ENCODE results near the gene SPOCK2. TPM values are rescaled to one million over a fixed set of nuclear protein-coding genes. Genes with fewer than 3 reads are reported as not detected.
A peak's percentile ranks its signal among the peaks of the same experiment; 100 is the strongest.

SPOCK2 gene
- total and polyA plus RNA-seq, 10 donors = 12.6 to 64.3 (median 40.5) TPM

- DNase-seq = no peak
- peak overlapping the region in 3 of 8 donors; percentile 76 to 81 (median 79) for H3K27ac ChIP-seq
- WGBS, 5 donors = 91 to 96% (median 93%) methylated on average over 9 of the region's 9 CpGs
- H3K9me3 ChIP-seq = no peaks in the 10 kb centered on the region
- intact Hi-C loops (cut with DNase I; ENCODE audit: low total_unique reads) = no loop called here
- no peaks in the 10 kb centered on the region for H3K27me3 ChIP-seq (replicated peaks in 1 of 7)
- TF ChIP-seq POLR2A (IDR thresholded peaks at IDR 0.05) (no peak), POLR2AphosphoS5 (IDR thresholded peaks at IDR 0.05) (no peak)
- TF ChIP-seq, protein P1, sequence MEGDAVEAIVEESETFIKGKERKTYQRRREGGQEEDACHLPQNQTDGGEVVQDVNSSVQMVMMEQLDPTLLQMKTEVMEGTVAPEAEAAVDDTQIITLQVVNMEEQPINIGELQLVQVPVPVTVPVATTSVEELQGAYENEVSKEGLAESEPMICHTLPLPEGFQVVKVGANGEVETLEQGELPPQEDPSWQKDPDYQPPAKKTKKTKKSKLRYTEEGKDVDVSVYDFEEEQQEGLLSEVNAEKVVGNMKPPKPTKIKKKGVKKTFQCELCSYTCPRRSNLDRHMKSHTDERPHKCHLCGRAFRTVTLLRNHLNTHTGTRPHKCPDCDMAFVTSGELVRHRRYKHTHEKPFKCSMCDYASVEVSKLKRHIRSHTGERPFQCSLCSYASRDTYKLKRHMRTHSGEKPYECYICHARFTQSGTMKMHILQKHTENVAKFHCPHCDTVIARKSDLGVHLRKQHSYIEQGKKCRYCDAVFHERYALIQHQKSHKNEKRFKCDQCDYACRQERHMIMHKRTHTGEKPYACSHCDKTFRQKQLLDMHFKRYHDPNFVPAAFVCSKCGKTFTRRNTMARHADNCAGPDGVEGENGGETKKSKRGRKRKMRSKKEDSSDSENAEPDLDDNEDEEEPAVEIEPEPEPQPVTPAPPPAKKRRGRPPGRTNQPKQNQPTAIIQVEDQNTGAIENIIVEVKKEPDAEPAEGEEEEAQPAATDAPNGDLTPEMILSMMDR (IDR thresholded peaks at IDR 0.05 in 8 of 11, conservative IDR thresholded peaks at IDR 0.05 in 3 of 11) = no peak
- H3K4me1 ChIP-seq = peaks cover 0 to 41% (median 14%) of the 10 kb centered on the region in 6 donors
- peaks cover 0 to 24% (median 0%) of the 10 kb centered on the region in 6 donors for H3K36me3 ChIP-seq
- no peak overlapping the region for H3K4me3 ChIP-seq
These were observed 77.3 kb downstream of the SPOCK2 start for GRCh38 chr10:72011016-72011415.

- TF ChIP-seq POLR2A (IDR thresholded peaks at IDR 0.05) = no peak
- no peak for TF ChIP-seq POLR2AphosphoS5 (IDR thresholded peaks at IDR 0.05)
- TF ChIP-seq, protein P1 (IDR thresholded peaks at IDR 0.05 in 8 of 11, conservative IDR thresholded peaks at IDR 0.05 in 3 of 11) = no peak
- intact Hi-C loops (cut with DNase I; ENCODE audit: low total_unique reads) = no loop called here
- peaks cover 0 to 24% (median 0%) of the 10 kb centered on the region in 6 donors for H3K36me3 ChIP-seq
- peak overlapping the region in 7 of 8 donors; percentile 49 to 81 (median 78) for H3K27ac ChIP-seq
- H3K4me3 ChIP-seq = no peak overlapping the region
- peaks cover 0 to 40% (median 14%) of the 10 kb centered on the region in 6 donors for H3K4me1 ChIP-seq
- 83 to 93% (median 88%) methylated on average over 7 of the region's 7 CpGs for WGBS, 5 donors
- no peak for DNase-seq
- H3K27me3 ChIP-seq (replicated peaks in 1 of 7) = no peaks in the 10 kb centered on the region
- H3K9me3 ChIP-seq = no peaks in the 10 kb centered on the region
These were observed 77.9 kb downstream of the SPOCK2 start for GRCh38 chr10:72010234-72010973.

DNA sequence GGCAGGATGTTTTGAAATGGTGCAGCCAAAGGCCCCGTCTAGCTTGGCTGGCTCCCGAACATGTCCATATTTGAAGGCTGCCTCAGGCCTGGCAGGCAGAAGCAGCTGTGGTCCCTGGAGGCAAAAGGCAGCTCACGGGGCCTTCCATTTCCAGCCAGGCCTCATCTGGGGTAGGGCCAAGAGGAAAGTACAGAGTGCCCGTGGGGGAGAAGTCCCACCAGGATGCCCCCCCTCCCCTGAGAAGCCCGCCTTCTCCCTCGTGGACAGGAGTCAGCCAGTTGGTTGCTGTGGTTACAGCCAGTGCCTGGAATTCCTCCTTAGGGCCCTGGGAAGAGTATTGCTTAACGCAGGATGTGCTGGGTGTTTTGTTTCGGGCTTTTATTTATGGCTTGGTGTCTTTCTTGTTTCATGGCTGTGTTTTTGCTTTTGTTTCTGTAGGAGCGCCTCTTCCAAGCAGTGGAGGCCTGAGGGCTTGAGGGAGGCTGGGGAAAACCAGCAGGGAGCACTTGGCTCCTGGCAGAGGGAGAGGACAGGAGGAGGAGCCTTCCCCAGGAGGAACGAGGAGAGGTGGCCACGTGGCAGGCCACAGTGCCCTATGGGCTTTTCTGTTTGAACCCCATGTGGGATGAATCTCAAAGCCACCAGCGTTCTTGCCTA is 78.8 kb downstream of the SPOCK2 start:
- 45 to 57% (median 53%) methylated on average over 11 to 12 of the region's 12 CpGs for WGBS, 5 donors
- intact Hi-C loops (cut with DNase I; ENCODE audit: low total_unique reads) = no loop called here
- H3K27me3 ChIP-seq (replicated peaks in 1 of 7) = no peaks in the 10 kb centered on the region
- peaks cover 0 to 40% (median 14%) of the 10 kb centered on the region in 6 donors for H3K4me1 ChIP-seq
- H3K4me3 ChIP-seq = no peak overlapping the region
- DNase-seq = peak; percentile 82
- peaks cover 0 to 24% (median 0%) of the 10 kb centered on the region in 6 donors for H3K36me3 ChIP-seq
- H3K27ac ChIP-seq = peak overlapping the region in 7 of 8 donors; percentile 49 to 81 (median 78)
- H3K9me3 ChIP-seq = no peaks in the 10 kb centered on the region
- TF ChIP-seq POLR2A (IDR thresholded peaks at IDR 0.05) (no peak), POLR2AphosphoS5 (IDR thresholded peaks at IDR 0.05) (peak; percentile 44 to 66 (median 57))

GRCh38 chr10:72009051-72009424 is 79.3 kb downstream of the SPOCK2 start:
- DNase-seq = no peak
- Histone ChIP-seq H3K4me3 (no peak overlapping the region), H3K27me3 (replicated peaks in 1 of 7) (no peaks in the 10 kb centered on the region), H3K9me3 (no peaks in the 10 kb centered on the region), H3K4me1 (peaks cover 0 to 40% (median 14%) of the 10 kb centered on the region in 6 donors), H3K27ac (peak overlapping the region in 7 of 8 donors; percentile 49 to 81 (median 78)), H3K36me3 (peaks cover 0 to 24% (median 0%) of the 10 kb centered on the region in 6 donors)
- intact Hi-C loops (cut with DNase I; ENCODE audit: low total_unique reads) = no loop called here
- 63 to 94% (median 82%) methylated on average over 9 of the region's 9 CpGs for WGBS, 5 donors
- no peak for TF ChIP-seq POLR2AphosphoS5 (IDR thresholded peaks at IDR 0.05)
- TF ChIP-seq, protein P1 (IDR thresholded peaks at IDR 0.05 in 8 of 11, conservative IDR thresholded peaks at IDR 0.05 in 3 of 11) = no peak
- TF ChIP-seq POLR2A (IDR thresholded peaks at IDR 0.05) = no peak

Other genes starting within 250 kb of the SPOCK2 start
- 1,000 to 10,000 TPM; 1,269 to 1,826 (median 1,507) TPM for gene PSAP, start 237.3 kb downstream of the SPOCK2 start, total RNA-seq
- 100 to 1,000 TPM; 363 to 690 (median 437) TPM for gene PSAP, start 237.3 kb downstream of the SPOCK2 start, polyA plus RNA-seq
- gene CHST3, start 124.2 kb downstream of the SPOCK2 start, total RNA-seq = 1 to 10 TPM; 4.1 to 8.7 (median 6.1) TPM
- 1 to 10 TPM in 1 of 3 donors, under 1 TPM in 2; 0.28 to 1.6 (median 0.56) TPM for gene CHST3, start 124.2 kb downstream of the SPOCK2 start, polyA plus RNA-seq
- 100 to 1,000 TPM in 3 of 7 donors, 10 to 100 TPM in 4; 70.8 to 115 (median 97.2) TPM for gene ANAPC16, start 127.5 kb upstream of the SPOCK2 start, total RNA-seq
- 100 to 1,000 TPM; 182 to 239 (median 224) TPM for gene ANAPC16, start 127.5 kb upstream of the SPOCK2 start, polyA plus RNA-seq
- 10 to 100 TPM; 23.7 to 41.7 (median 37.9) TPM for gene ASCC1, start 127.7 kb upstream of the SPOCK2 start, total RNA-seq
- 10 to 100 TPM; 11.9 to 22.0 (median 18.4) TPM for gene ASCC1, start 127.7 kb upstream of the SPOCK2 start, polyA plus RNA-seq
- 100 to 1,000 TPM; 103 to 308 (median 249) TPM for gene DDIT4, start 185.4 kb upstream of the SPOCK2 start, total RNA-seq
- 100 to 1,000 TPM in 2 of 3 donors, 10 to 100 TPM in 1; 99.3 to 247 (median 209) TPM for gene DDIT4, start 185.4 kb upstream of the SPOCK2 start, polyA plus RNA-seq

Measured in spleen (tissue), 11 donors.